HEK293 (cell line): Measurements from ENCODE around the gene PMF1.
A peak's percentile ranks its signal among the peaks of the same experiment; 100 is the strongest.

ENCODE experiments used
- CTCF ChIA-PET: fragments of 350-600 bp; formaldehyde crosslinking; extraction: SDS; loops from one replicate; lab custom pipeline; 2021; ENCODE audit warnings: antibody characterized with exemption; lab: Yijun Ruan, JAX
- POLR2A ChIA-PET: fragments of 300-600 bp; formaldehyde crosslinking; extraction: SDS; loops from one replicate; lab custom pipeline; 2020; ENCODE audit warnings: antibody characterized with exemption, inconsistent platforms; lab: Yijun Ruan, JAX
- H3K27ac ChIP-seq: fragments of 200-500 bp; sonication (Bioruptor generic); 2 replicates; pipeline ENCODE4 v1.5.1; 2014; ENCODE audit warnings: low read depth, low read length, control low read depth, inconsistent platforms; ENCODE audit errors: extremely low read depth
- H3K36me3 ChIP-seq, 2 experiments: fragments of 200-500 bp in 1 of 2; sonication (Bioruptor generic) in 1 of 2; 1 replicate in 1 of 2; 2 replicates in 1 of 2; pipeline ENCODE4 v1.5.1; 2014 to 2017; ENCODE audit warnings: inconsistent platforms in 2 of 2, low read length in 2 of 2; ENCODE audit not compliant: control insufficient read depth in 2 of 2, insufficient read depth in 1 of 2
- H3K4me1 ChIP-seq: fragments of 200-500 bp; sonication (Bioruptor generic); 2 replicates; pipeline ENCODE4 v1.5.1; 2014; ENCODE audit warnings: mild to moderate bottlenecking, low read length, inconsistent platforms; ENCODE audit not compliant: control insufficient read depth, insufficient read depth
- H3K4me3 ChIP-seq: 2 replicates; pipeline ENCODE4 v1.5.1; 2011; ENCODE audit warnings: low read depth, mild to moderate bottlenecking, control low read depth, low read length, moderate library complexity
- H3K9me3 ChIP-seq: fragments of 200-500 bp; sonication (Bioruptor generic); 2 replicates; pipeline ENCODE4 v1.5.1; 2014; ENCODE audit warnings: low read depth, low read length, inconsistent platforms; ENCODE audit not compliant: control insufficient read depth, insufficient read depth
- BCL11A ChIP-seq: fragments of 450-650 bp; formaldehyde crosslinking; IDR thresholded peaks from 2 replicates; pipeline ENCODE4 v1.5.1; 2016; ENCODE audit warnings: low read depth, missing biosample characterization, missing genetic modification characterization
- BCL6B ChIP-seq: fragments of 450-650 bp; formaldehyde crosslinking; IDR thresholded peaks from 2 replicates; pipeline ENCODE4 v1.5.1; 2017; ENCODE audit warnings: missing biosample characterization, missing genetic modification characterization
- EGR2 ChIP-seq: fragments of 450-650 bp; formaldehyde crosslinking; IDR thresholded peaks from 2 replicates; pipeline ENCODE4 v1.5.1; 2016; ENCODE audit warnings: low read depth, missing biosample characterization, missing genetic modification characterization
- GFI1B ChIP-seq: fragments of 450-650 bp; formaldehyde crosslinking; IDR thresholded peaks from 2 replicates; pipeline ENCODE4 v1.5.1; 2016; ENCODE audit warnings: missing biosample characterization, missing genetic modification characterization
- GLI2 ChIP-seq: fragments of 450-650 bp; formaldehyde crosslinking; IDR thresholded peaks from 2 replicates; pipeline ENCODE4; 2017; ENCODE audit warnings: missing biosample characterization, missing genetic modification characterization, low read depth, borderline replicate concordance
- HOXA7 ChIP-seq: sonication (generic); formaldehyde crosslinking; IDR thresholded peaks from 2 replicates; pipeline ENCODE4 v1.8.1; 2022; ENCODE audit warnings: missing genetic modification reagents, borderline replicate concordance
- KLF17 ChIP-seq: fragments of 450-650 bp; formaldehyde crosslinking; IDR thresholded peaks from 2 replicates; pipeline ENCODE4 v1.5.1; 2016; ENCODE audit warnings: missing biosample characterization, missing genetic modification characterization
- MEIS1 ChIP-seq: sonication (generic); formaldehyde crosslinking; IDR thresholded peaks from 2 replicates; pipeline ENCODE4 v1.8.1; 2022; ENCODE audit warnings: missing genetic modification reagents, mild to moderate bottlenecking, borderline replicate concordance
- SCRT2 ChIP-seq: fragments of 450-650 bp; formaldehyde crosslinking; IDR thresholded peaks from 2 replicates; pipeline ENCODE4 v1.5.1; 2016; ENCODE audit warnings: missing biosample characterization, missing genetic modification characterization
- SP2 ChIP-seq: fragments of 450-650 bp; formaldehyde crosslinking; IDR thresholded peaks from 2 replicates; pipeline ENCODE4 v1.5.1; 2016; ENCODE audit warnings: missing biosample characterization, missing genetic modification characterization
- ZBTB26 ChIP-seq: fragments of 450-650 bp; formaldehyde crosslinking; optimal IDR thresholded peaks from 2 replicates; pipeline ENCODE3; 2016; ENCODE audit warnings: missing biosample characterization, mild to moderate bottlenecking, missing genetic modification characterization
- ZBTB48 ChIP-seq: fragments of 450-650 bp; formaldehyde crosslinking; IDR thresholded peaks from 2 replicates; pipeline ENCODE4 v1.5.1; 2016; ENCODE audit warnings: missing biosample characterization, missing genetic modification characterization
- ZFHX2 ChIP-seq: fragments of 450-650 bp; formaldehyde crosslinking; conservative IDR thresholded peaks from 2 replicates; pipeline ENCODE4 v1.5.1; 2016; ENCODE audit warnings: missing biosample characterization, missing genetic modification characterization
- ZFP3 ChIP-seq: fragments of 450-650 bp; formaldehyde crosslinking; IDR thresholded peaks from 2 replicates; pipeline ENCODE4 v1.5.1; 2016; ENCODE audit warnings: low read depth, missing biosample characterization, missing genetic modification characterization
- ZNF112 ChIP-seq: fragments of 450-650 bp; formaldehyde crosslinking; IDR thresholded peaks from 2 replicates; pipeline ENCODE4 v1.5.0; 2017; ENCODE audit warnings: missing biosample characterization, missing genetic modification characterization
- ZNF16 ChIP-seq: fragments of 450-650 bp; formaldehyde crosslinking; IDR thresholded peaks from 2 replicates; pipeline ENCODE4 v1.5.1; 2016; ENCODE audit warnings: low read depth, missing biosample characterization, missing genetic modification characterization
- ZNF184 ChIP-seq: fragments of 450-650 bp; IDR thresholded peaks from 2 replicates; pipeline ENCODE4 v1.5.1; 2018; ENCODE audit warnings: missing biosample characterization, mild to moderate bottlenecking, missing genetic modification characterization
- ZNF302 ChIP-seq: fragments of 450-650 bp; formaldehyde crosslinking; IDR thresholded peaks from 2 replicates; pipeline ENCODE4 v1.5.1; 2016; ENCODE audit warnings: missing biosample characterization, missing genetic modification characterization, low read depth
- ZNF366 ChIP-seq: fragments of 450-650 bp; formaldehyde crosslinking; conservative IDR thresholded peaks from 2 replicates; pipeline ENCODE4 v1.5.1; 2016; ENCODE audit warnings: missing biosample characterization, missing genetic modification characterization
- ZNF404 ChIP-seq: fragments of 450-650 bp; formaldehyde crosslinking; IDR thresholded peaks from 2 replicates; pipeline ENCODE4 v1.5.1; 2017; ENCODE audit warnings: missing biosample characterization, missing genetic modification characterization
- ZNF416 ChIP-seq: fragments of 450-650 bp; formaldehyde crosslinking; IDR thresholded peaks from 2 replicates; pipeline ENCODE4 v1.5.1; 2016; ENCODE audit warnings: missing biosample characterization, missing genetic modification characterization
- ZNF561 ChIP-seq: fragments of 450-650 bp; IDR thresholded peaks from 2 replicates; pipeline ENCODE4 v1.5.1; 2018; ENCODE audit warnings: missing biosample characterization, missing genetic modification characterization, borderline replicate concordance
- ZNF610 ChIP-seq: fragments of 450-650 bp; formaldehyde crosslinking; IDR thresholded peaks from 2 replicates; pipeline ENCODE4 v1.5.1; 2016; ENCODE audit warnings: missing biosample characterization, missing genetic modification characterization, borderline replicate concordance
- ZNF626 ChIP-seq: fragments of 450-650 bp; sonication (Bioruptor Pico); formaldehyde crosslinking; IDR thresholded peaks from 2 replicates; pipeline ENCODE4 v1.5.1; 2018; ENCODE audit warnings: missing biosample characterization, missing genetic modification characterization, inconsistent platforms
- ZNF664 ChIP-seq: fragments of 450-650 bp; formaldehyde crosslinking; IDR thresholded peaks from 2 replicates; pipeline ENCODE4 v1.5.1; 2016; ENCODE audit warnings: missing biosample characterization, missing genetic modification characterization
- ZNF707 ChIP-seq: fragments of 450-650 bp; formaldehyde crosslinking; IDR thresholded peaks from 2 replicates; pipeline ENCODE4 v1.5.1; 2016; ENCODE audit warnings: missing biosample characterization, missing genetic modification characterization
- ZNF747 ChIP-seq: fragments of 450-650 bp; formaldehyde crosslinking; IDR thresholded peaks from 2 replicates; pipeline ENCODE4 v1.5.1; 2016; ENCODE audit warnings: missing biosample characterization, missing genetic modification characterization
- ZNF843 ChIP-seq: fragments of 450-650 bp; formaldehyde crosslinking; IDR thresholded peaks from 2 replicates; pipeline ENCODE4 v1.5.1; 2016; ENCODE audit warnings: missing biosample characterization, missing genetic modification characterization
- ZSCAN23 ChIP-seq: fragments of 450-650 bp; formaldehyde crosslinking; IDR thresholded peaks from 2 replicates; pipeline ENCODE4 v1.5.1; 2016; ENCODE audit warnings: missing biosample characterization, missing genetic modification characterization

The PMF1 gene

GRCh38 chr1:156177919-156178654 lies 34.7 kb upstream of the PMF1 start:
- H3K9me3 ChIP-seq: no peaks in the 10 kb centered on the region
- no peaks in the 10 kb centered on the region for H3K4me1 ChIP-seq
- H3K4me3 ChIP-seq: no peak overlapping the region
- TF ChIP-seq GFI1B (tag by site-specific recombination) (no peak), MEIS1 (CRISPR knock-in tag) (no peak), ZNF843 (no peak), ZNF366 (tag by site-specific recombination) (peak; percentile 23; the same call in 1 of the 2 replicates), ZNF302 (tag by site-specific recombination) (no peak), ZFP3 (tag by site-specific recombination) (no peak), ZBTB26 (no peak), KLF17 (tag by site-specific recombination) (no peak), ZNF707 (tag by site-specific recombination) (no peak), ZBTB48 (tag by site-specific recombination) (no peak), HOXA7 (CRISPR knock-in tag) (no peak), ZNF747 (tag by site-specific recombination) (no peak), ZNF416 (no peak), EGR2 (tag by site-specific recombination) (peak; percentile 99), SCRT2 (tag by site-specific recombination) (0 out of 2 replicates have a peak, but pooled peaks have one; percentile 24), ZNF16 (tag by site-specific recombination) (no peak), ZNF561 (tag by site-specific recombination) (no peak), ZNF610 (no peak), ZNF404 (tag by site-specific recombination) (no peak), ZSCAN23 (tag by site-specific recombination) (no peak), GLI2 (tag by site-specific recombination) (no peak), SP2 (tag by site-specific recombination) (no peak), ZNF664 (tag by site-specific recombination) (no peak), ZFHX2 (tag by site-specific recombination) (peak; percentile 91), BCL11A (tag by site-specific recombination) (no peak), ZNF626 (tag by site-specific recombination) (no peak), ZNF112 (tag by site-specific recombination) (no peak), BCL6B (no peak), ZNF184 (tag by site-specific recombination) (no peak)
- no peaks in the 10 kb centered on the region for H3K36me3 ChIP-seq
- no peak overlapping the region for H3K27ac ChIP-seq
- ChIA-PET CTCF (interaction anchor here (0.5 to 0.6 kb wide), 2 partner anchors 147 to 181 kb away, joined by 3 read pairs; no protein-coding TSS in a partner anchor), POLR2A (no interaction called here)
